HCT116 (cell line): ENCODE measurements around the gene ZDHHC22. TPM values are rescaled to one million over a fixed set of nuclear protein-coding genes. Genes with fewer than 3 reads are reported as not detected.

Experiments used
- ATAC-seq: fragments of 200-7000 bp; cut with Tn5 transposase; 2 replicates; pipeline ENCODE4 v1.9.1; 2020; ENCODE audit warnings: mild to moderate bottlenecking, moderate library complexity
- BruUV-seq: library from RNA; stranded (reverse); fragments of 400-500 nt; replicated peaks from 2 replicates; lab custom pipeline; 2021; lab: Mats Ljungman, UMichigan
- CTCF ChIA-PET: fragments of 300-600 bp; sonication (Branson Sonifier 250); formaldehyde crosslinking; loops from one replicate; lab custom pipeline; 2021; ENCODE audit warnings: antibody characterized with exemption; lab: Charles Lee
- POLR2A ChIA-PET: fragments of 300-600, 350-600 bp; sonication (Branson Sonifier 250); formaldehyde crosslinking; loops from one replicate; lab custom pipeline; 2021; ENCODE audit warnings: antibody characterized with exemption; lab: Charles Lee
- RAD21 ChIA-PET, 2 experiments: fragments of 300-600 bp; sonication (Branson Sonifier 250); formaldehyde crosslinking; loops; one replicate each; lab custom pipeline; 2023; ENCODE audit warnings: low total read pairs in 2 of 2; ENCODE audit not compliant: uncharacterized antibody in 2 of 2, unreplicated experiment in 2 of 2, low non-redundant PET in 1 of 2; lab: Charles Lee
- DNase-seq: peaks from one replicate; pipeline ENCODE4 v3.0.0-alpha.2; 2010; ENCODE audit warnings: low read depth, low spot score
- H2AFZ ChIP-seq: fragments of 200-600 bp; shearing (Covaris generic), sonication (generic); 2 replicates; pipeline ENCODE4 v1.6.1; 2017; ENCODE audit warnings: low read depth, mixed run types, mixed read lengths, antibody characterized with exemption, low read length; ENCODE audit not compliant: poor library complexity, severe bottlenecking
- H3K27ac ChIP-seq: 2 replicates; pipeline ENCODE4 v1.5.1; 2012; ENCODE audit warnings: low read depth, low read length
- H3K27me3 ChIP-seq: fragments of 200-600 bp; sonication (generic); 2 replicates; pipeline ENCODE4 v1.6.1; 2016; ENCODE audit warnings: mixed run types, low read length, mixed read lengths; ENCODE audit not compliant: insufficient read depth
- H3K36me3 ChIP-seq, 2 experiments: fragments of 200-500 bp in 1 of 2; fragments of 200-600 bp in 1 of 2; sonication (Bioruptor generic) in 1 of 2; sonication (generic) in 1 of 2; 2 replicates each; pipeline versions ENCODE4 v1.5.1 to v1.6.1; 2014 to 2016; ENCODE audit warnings: low read length in 2 of 2, inconsistent platforms in 1 of 2, mixed read lengths in 1 of 2, mixed run types in 1 of 2; ENCODE audit not compliant: insufficient read depth in 2 of 2, control insufficient read depth in 1 of 2
- H3K4me1 ChIP-seq, 2 experiments: fragments of 200-600 bp in 1 of 2; sonication (generic) in 1 of 2; 2 replicates each; pipeline versions ENCODE4 v1.5.1 to v1.6.1; 2012 to 2017; ENCODE audit warnings: low read length in 2 of 2, inconsistent platforms in 1 of 2, mild to moderate bottlenecking in 1 of 2, mixed read lengths in 1 of 2, mixed run types in 1 of 2, moderate library complexity in 1 of 2; ENCODE audit not compliant: insufficient read depth in 2 of 2, control insufficient read depth in 1 of 2
- H3K4me2 ChIP-seq: fragments of 200-600 bp; sonication (generic); 2 replicates; pipeline ENCODE4 v1.6.1; 2017; ENCODE audit warnings: mixed run types, low read length, mixed read lengths
- H3K4me3 ChIP-seq, 2 experiments: fragments of 200-600 bp in 1 of 2; sonication (generic) in 1 of 2; replicated peaks in 1 of 2; 2 replicates each; pipeline ENCODE4 v1.5.1; 2011 to 2016; ENCODE audit warnings: low read length in 2 of 2, control low read depth in 1 of 2, low read depth in 1 of 2, mild to moderate bottlenecking in 1 of 2, mixed read lengths in 1 of 2, mixed run types in 1 of 2
- H3K79me2 ChIP-seq: fragments of 200-600 bp; sonication (generic); 2 replicates; pipeline ENCODE4 v1.6.1; 2017; ENCODE audit warnings: mild to moderate bottlenecking, mixed run types, low read length, moderate library complexity, mixed read lengths; ENCODE audit not compliant: insufficient read depth
- H3K9ac ChIP-seq: fragments of 200-600 bp; sonication (generic); 2 replicates; pipeline ENCODE4 v1.6.1; 2016; ENCODE audit warnings: low read length, mixed read lengths
- H3K9me2 ChIP-seq: fragments of 200-600 bp; sonication (generic), shearing (Covaris generic); 2 replicates; pipeline ENCODE4 v1.6.1; 2017; ENCODE audit warnings: mixed run types, mild to moderate bottlenecking, moderate library complexity; ENCODE audit not compliant: insufficient read depth
- H3K9me3 ChIP-seq, 2 experiments: fragments of 200-500 bp in 1 of 2; fragments of 200-600 bp in 1 of 2; sonication (Bioruptor generic) in 1 of 2; sonication (generic) in 1 of 2; 2 replicates each; pipeline ENCODE4 v1.6.1; 2014 to 2017; ENCODE audit warnings: low read length in 2 of 2, mixed read lengths in 2 of 2, inconsistent platforms in 1 of 2, low read depth in 1 of 2, mild to moderate bottlenecking in 1 of 2, mixed run types in 1 of 2, moderate library complexity in 1 of 2; ENCODE audit not compliant: control insufficient read depth in 1 of 2, insufficient read depth in 1 of 2
- H4K20me1 ChIP-seq: fragments of 200-600 bp; sonication (generic), shearing (Covaris generic); 2 replicates; pipeline ENCODE4 v1.6.1; 2017; ENCODE audit warnings: mixed run types, mild to moderate bottlenecking, moderate library complexity; ENCODE audit not compliant: insufficient read depth
- ELF1 ChIP-seq: IDR thresholded peaks from 2 replicates; pipeline ENCODE4 v1.6.1; 2012; ENCODE audit warnings: low read depth, borderline replicate concordance
- FOSL1 ChIP-seq: IDR thresholded peaks from 2 replicates; pipeline ENCODE4 v1.6.1; 2012; ENCODE audit warnings: low read depth
- POLR2AphosphoS5 ChIP-seq: IDR thresholded peaks from 2 replicates; pipeline ENCODE4 v1.6.1; 2011; ENCODE audit warnings: mild to moderate bottlenecking, low read depth, low read length, moderate library complexity
- RAD21 ChIP-seq: IDR thresholded peaks from 2 replicates; pipeline ENCODE4 v1.6.1; 2012; ENCODE audit warnings: low read depth, mild to moderate bottlenecking
- SP1 ChIP-seq: IDR thresholded peaks from 2 replicates; pipeline ENCODE4 v1.6.1; 2012; ENCODE audit warnings: low read depth
- intact Hi-C: fragments of 100-400 bp; cut with micrococcal nuclease; formaldehyde crosslinking; loops from 2 replicates; pipeline ENCODE4 v1.10.0; 2022
- total RNA-seq: library from RNA; stranded (reverse); gene quantifications from one replicate; pipeline ENCODE4 v1.2.1, GENCODE V29; 2021; ENCODE audit not compliant: unreplicated experiment
- TF ChIP-seq, protein P1 (sequence below): IDR thresholded peaks from 2 replicates; pipeline ENCODE4 v1.6.1; 2012

Gene ZDHHC22
- total RNA-seq, 1 experiment from 2014 or later: 0.10 TPM

GRCh38 chr14:77099425-77100167 is 42.0 kb downstream of the ZDHHC22 start:
- CTCF ChIA-PET: interaction anchor here (1.0 to 8.4 kb wide), 4 partner anchors 26 to 389 kb away, joined by 3 to 131 read pairs (median 4); no protein-coding TSS in a partner anchor
- TF ChIP-seq, protein P1, sequence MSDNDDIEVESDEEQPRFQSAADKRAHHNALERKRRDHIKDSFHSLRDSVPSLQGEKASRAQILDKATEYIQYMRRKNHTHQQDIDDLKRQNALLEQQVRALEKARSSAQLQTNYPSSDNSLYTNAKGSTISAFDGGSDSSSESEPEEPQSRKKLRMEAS: peak; percentile 80
- TF ChIP-seq FOSL1: no peak
- POLR2A ChIA-PET: interaction anchor here (1.4 to 1.8 kb wide), 3 partner anchors 10 to 27 kb away, joined by 3 to 5 read pairs (median 3); no protein-coding TSS in a partner anchor
- BruUV-seq: no TSS peak
- peaks cover 59% of the 10 kb centered on the region for H3K79me2 ChIP-seq
- H3K9me2 ChIP-seq: no peaks in the 10 kb centered on the region
- peak overlapping the region; percentile 73 for H3K4me2 ChIP-seq
- no peaks in the 10 kb centered on the region for H3K36me3 ChIP-seq
- RAD21 ChIA-PET: interaction anchor here in 1 of 2 experiments (1.7 kb wide), 1 partner anchor 24 kb away, joined by 8 read pairs; no protein-coding TSS in a partner anchor
- no peak overlapping the region for H3K27ac ChIP-seq
- H3K9me3 ChIP-seq: no peaks in the 10 kb centered on the region
- H3K4me1 ChIP-seq: peaks cover 22 to 28% of the 10 kb centered on the region in 2 experiments
- no peaks in the 10 kb centered on the region for H4K20me1 ChIP-seq
- DNase-seq (no peak), ATAC-seq (no peak)
- intact Hi-C loops: loop anchor here (2.0 kb wide), 1 partner anchor 23 kb away; no protein-coding TSS in a partner anchor
- no peaks in the 10 kb centered on the region for H3K27me3 ChIP-seq
- H3K9ac ChIP-seq: peak overlapping the region; percentile 91
- H3K4me3 ChIP-seq: peak overlapping the region; percentile 85 to 97
- H2AFZ ChIP-seq: no peak overlapping the region

- intact Hi-C loops: loop anchor here (2.0 kb wide), 1 partner anchor 24 kb away; no protein-coding TSS in a partner anchor
- Histone ChIP-seq H3K36me3 (no peaks in the 10 kb centered on the region), H3K9ac (peak overlapping the region; percentile 91), H3K9me2 (no peaks in the 10 kb centered on the region), H3K79me2 (peaks cover 59% of the 10 kb centered on the region), H3K4me1 (peaks cover 24 to 28% of the 10 kb centered on the region in 2 experiments), H3K27ac (peak overlapping the region; percentile 78), H3K4me3 (peak overlapping the region; percentile 85 to 97), H3K9me3 (no peaks in the 10 kb centered on the region), H3K4me2 (peak overlapping the region; percentile 73), H2AFZ (no peak overlapping the region), H3K27me3 (no peaks in the 10 kb centered on the region), H4K20me1 (no peaks in the 10 kb centered on the region)
- ATAC-seq (peak; percentile 31), DNase-seq (no peak)
- ChIA-PET RAD21 (interaction anchor here (0.6 to 1.7 kb wide), 2 partner anchors 25 to 137 kb away, joined by 3 to 8 read pairs; no protein-coding TSS in a partner anchor), CTCF (interaction anchor here (0.9 to 8.4 kb wide), 6 partner anchors 26 to 388 kb away, joined by 3 to 131 read pairs (median 4); no protein-coding TSS in a partner anchor), POLR2A (interaction anchor here (0.8 to 1.8 kb wide), 5 partner anchors 10 to 223 kb away, joined by 3 to 5 read pairs (median 3); no protein-coding TSS in a partner anchor)
- TF ChIP-seq POLR2AphosphoS5 (no peak), SP1 (no peak), ELF1 (no peak), RAD21 (no peak)
- BruUV-seq: TSS peak; percentile 35
Observed at GRCh38 chr14:77098529-77099353, 42.9 kb downstream of the ZDHHC22 start.
